NK-92 (cell line): Measurements from ENCODE around the gene B3GNT7.
"Not testable (repeated sequence)": the region's sequence is repeated elsewhere in the genome, so short reads cannot be mapped to it uniquely, and the experiment has no call there.

ENCODE experiments used
- DNase-seq: peaks from one replicate; lab custom pipeline; 2025; ENCODE audit not compliant: unreplicated experiment; lab: John Stamatoyannopoulos, UW

B3GNT7 gene

DNA sequence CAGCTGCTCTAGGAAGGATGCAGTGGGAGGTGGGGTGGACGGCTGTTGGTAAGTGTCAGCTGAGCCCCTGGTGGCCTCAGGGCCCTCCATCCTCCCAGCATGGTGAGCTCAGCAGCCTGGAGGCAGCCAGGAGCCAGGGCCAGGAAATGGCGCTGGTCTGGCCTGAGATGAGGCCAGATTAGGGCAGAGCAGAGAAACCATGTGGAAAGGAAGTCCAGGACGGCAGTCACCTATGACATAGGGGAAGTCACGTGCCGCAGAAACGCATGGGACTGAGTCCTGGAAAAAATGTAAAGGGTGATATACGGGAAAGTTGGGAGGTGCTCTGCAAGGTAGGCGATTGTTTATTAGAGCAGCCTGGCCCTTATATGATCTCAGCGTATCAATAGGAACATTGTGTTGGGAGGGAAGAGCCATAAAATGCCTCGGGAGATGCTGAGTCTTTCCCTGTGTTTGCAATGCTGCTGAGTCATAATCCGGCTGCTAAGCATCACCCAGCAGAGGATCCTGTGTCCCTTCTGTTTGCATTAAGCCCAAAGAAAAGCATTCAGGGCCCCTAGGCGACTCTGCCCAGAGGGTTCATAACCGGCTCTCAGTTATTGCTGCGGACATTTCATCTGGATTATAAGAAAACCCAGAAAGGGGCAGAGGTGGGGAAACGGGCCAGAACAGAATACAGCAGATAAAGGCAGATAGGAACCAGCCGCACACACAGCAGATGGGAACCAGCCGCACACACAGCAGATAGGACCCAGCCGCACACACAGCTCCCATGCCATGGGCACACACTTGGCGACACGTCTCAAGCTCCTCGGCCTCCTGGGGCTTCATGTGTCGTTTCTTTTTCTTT lies 30.3 kb upstream of the B3GNT7 start:
- DNase-seq = no peak

- DNase-seq = no peak
These were observed 28.3 kb upstream of the B3GNT7 start for GRCh38 chr2:231367178-231367577.

- no peak for DNase-seq
These were observed 25.7 kb upstream of the B3GNT7 start for GRCh38 chr2:231369580-231370428.

- no peak for DNase-seq
These were observed 25.1 kb upstream of the B3GNT7 start for GRCh38 chr2:231370429-231370748.

- no peak for DNase-seq
These were observed 24.6 kb upstream of the B3GNT7 start for GRCh38 chr2:231370749-231371429.

DNA sequence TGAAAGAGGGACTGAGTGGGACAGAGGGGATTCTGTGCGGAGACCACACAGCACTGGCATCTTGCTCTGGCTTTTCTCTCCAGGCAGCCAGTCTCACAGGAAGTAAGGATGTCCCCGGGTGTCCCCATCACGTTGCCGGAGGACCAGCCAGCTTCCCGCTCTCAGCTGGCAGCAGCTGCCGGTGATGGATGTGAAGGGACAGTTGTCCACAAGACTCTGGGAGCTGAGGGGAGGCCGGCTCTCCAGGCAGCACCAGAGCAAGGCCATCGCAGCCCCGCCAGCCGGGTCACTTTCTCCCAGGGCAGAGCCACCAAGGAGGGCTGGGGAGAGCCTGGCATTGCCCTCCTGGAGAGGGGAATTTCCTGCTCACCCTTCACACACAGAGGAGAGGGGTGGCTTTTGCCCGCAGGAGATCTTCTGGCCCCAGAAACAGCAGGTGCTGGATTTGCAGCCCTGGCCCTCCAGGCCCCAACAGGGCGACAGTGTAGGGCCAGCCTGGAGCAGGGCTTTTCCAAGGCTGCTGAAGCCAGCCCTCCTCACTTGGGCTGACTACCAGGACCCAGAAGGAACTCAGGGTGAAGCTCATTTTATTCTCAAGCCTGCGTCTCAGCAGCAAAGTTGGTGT lies 24.0 kb upstream of the B3GNT7 start:
- DNase-seq = no peak

DNA sequence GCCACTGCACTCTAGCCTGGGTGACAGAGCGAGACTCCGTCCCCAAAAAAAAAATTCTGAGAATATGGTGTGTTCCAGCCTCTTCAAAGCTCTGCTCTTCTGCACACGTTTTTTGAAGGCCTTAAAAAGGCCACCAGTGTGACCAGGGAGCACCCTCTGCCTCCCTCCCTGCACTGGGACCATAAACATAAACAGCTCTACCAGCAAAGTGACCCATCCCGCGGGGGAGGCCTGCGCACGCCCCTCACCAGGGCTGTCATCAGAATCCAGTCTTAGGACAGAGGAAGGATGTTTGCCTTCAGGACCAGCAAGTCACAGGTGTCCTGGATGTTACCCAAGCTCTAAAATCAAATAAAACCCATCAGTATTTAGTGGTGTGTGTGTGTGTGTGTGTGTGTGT lies 23.2 kb upstream of the B3GNT7 start:
- DNase-seq = no peak

DNA sequence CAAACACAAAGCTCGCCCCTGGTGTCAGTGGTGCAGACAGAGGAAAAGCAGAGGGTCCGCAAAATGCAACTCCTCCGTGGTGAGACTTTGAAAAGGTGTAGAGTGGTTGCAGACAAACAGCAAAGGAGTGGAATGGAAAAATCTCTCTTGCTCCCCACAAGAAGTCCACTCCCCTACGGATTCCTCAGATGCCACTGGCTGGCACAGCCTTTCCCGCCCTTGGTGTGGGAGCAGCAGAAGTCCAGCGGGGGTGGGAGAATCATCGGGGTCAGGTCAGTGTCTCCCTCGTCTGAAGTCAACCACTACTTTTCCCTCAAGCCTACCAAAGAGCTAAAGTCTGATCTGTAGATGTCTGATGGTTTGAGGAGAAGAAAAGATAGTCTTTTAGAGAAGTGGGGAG lies 22.3 kb upstream of the B3GNT7 start:
- DNase-seq = no peak

DNA sequence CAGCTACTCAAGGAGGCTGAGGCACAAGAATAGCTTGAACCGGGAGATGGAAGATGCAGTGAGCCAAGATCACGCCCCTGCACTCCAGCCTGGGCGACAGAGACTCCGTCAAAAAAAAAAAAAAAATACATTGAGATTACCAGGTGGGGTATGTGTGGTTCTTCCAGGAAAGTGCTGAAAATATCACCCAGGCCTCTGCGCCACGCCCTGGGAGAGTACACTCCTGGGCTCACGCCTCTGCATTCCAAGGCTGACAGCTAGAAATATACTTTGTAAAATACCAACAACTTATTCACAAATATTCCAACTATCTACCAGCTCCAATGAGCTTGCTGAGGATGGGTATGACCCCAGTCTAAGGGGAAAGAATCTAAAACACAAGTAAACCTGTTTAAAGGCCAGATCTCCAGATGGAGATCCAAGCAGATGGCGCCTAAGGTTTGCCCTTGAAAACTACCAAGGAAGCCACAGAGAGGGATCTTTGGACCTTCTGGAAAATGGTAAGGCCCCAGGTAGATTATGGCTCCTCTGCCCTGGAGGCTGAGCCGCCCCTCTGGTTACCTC lies 21.6 kb upstream of the B3GNT7 start:
- DNase-seq = no peak

- no peak for DNase-seq
These were observed 20.7 kb upstream of the B3GNT7 start for GRCh38 chr2:231374771-231375170.

DNA sequence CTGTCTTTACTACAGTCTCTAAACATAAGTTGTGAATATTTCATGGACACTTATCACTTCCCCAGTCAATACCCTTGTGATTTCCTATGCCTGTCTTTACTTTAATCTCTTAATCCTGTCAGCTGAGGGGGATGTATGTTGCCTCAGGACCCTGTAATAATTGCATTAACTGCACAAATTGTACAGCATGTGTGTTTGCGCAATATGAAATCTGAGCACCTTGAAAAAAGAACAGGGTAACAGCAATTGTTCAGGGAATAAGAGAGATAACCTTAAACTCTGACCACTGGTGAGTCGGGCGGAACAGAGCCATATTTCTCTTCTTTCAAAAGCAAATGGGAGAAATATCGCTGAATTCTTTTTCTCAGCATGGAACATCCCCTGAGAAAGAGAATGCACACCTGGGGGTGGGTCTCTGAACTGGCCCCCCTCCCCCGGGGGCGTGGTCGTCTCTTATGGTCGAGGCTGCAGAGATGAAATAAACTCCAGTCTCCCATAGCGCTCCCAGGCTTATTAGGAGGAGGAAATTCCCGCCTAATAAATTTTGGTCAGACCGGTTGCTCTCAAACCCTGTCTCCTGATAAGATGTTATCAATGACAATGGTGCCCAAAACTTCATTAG lies 19.4 kb upstream of the B3GNT7 start:
- DNase-seq = not testable (repeated sequence)

- no peak for DNase-seq
These were observed 18.7 kb upstream of the B3GNT7 start for GRCh38 chr2:231376857-231377256.

- no peak for DNase-seq
These were observed 17.3 kb upstream of the B3GNT7 start for GRCh38 chr2:231378026-231378722.

- DNase-seq = no peak
These were observed 16.0 kb upstream of the B3GNT7 start for GRCh38 chr2:231379266-231380215.

GRCh38 chr2:231380307-231380706 lies 15.2 kb upstream of the B3GNT7 start:
- DNase-seq = no peak

- DNase-seq = no peak
These were observed 14.3 kb upstream of the B3GNT7 start for GRCh38 chr2:231380991-231381847.

- DNase-seq = no peak
These were observed 13.4 kb upstream of the B3GNT7 start for GRCh38 chr2:231382116-231382515.
